Natural killer cell treated with Interleukin-12 subunit alpha and Interleukin-12 subunit beta and Interleukin-15 and Interleukin-18, amount 100 ng/mL, for 72 hours (primary cell): Measurements from ENCODE around the gene RAD9B. TPM values are rescaled to one million over a fixed set of nuclear protein-coding genes. Genes with fewer than 3 reads are reported as not detected.
"Not testable (repeated sequence)": the region's sequence is repeated elsewhere in the genome, so short reads cannot be mapped to it uniquely, and the experiment has no call there.

Source experiments
- ATAC-seq, 2 donors: fragments of 150-1000 bp; cut with Tn5 transposase in 1 of 2; sonication (Bioruptor Pico), chemical (Tn5 transposase) in 1 of 2; 2 replicates each; pipeline ENCODE4 v1.10.0; 2021
- DNase-seq: peaks from one replicate; pipeline ENCODE4 v3.0.0; 2022; ENCODE audit warnings: low spot score
- H3K27ac Mint-ChIP-seq, 2 donors: 1 replicate in 1 of 2; 2 replicates in 1 of 2; pipeline ENCODE4 v1.8.0; 2022; ENCODE audit warnings: mixed read lengths in 2 of 2, mild to moderate bottlenecking in 1 of 2, moderate library complexity in 1 of 2
- H3K27me3 Mint-ChIP-seq, 2 donors: 1 replicate in 1 of 2; 2 replicates in 1 of 2; pipeline ENCODE4 v1.8.0; 2022; ENCODE audit warnings: mixed read lengths in 2 of 2
- H3K36me3 Mint-ChIP-seq: one replicate; pipeline ENCODE4 v1.8.0; 2022; ENCODE audit warnings: mixed read lengths
- H3K4me1 Mint-ChIP-seq, 2 donors: 1 replicate in 1 of 2; 2 replicates in 1 of 2; pipeline ENCODE4 v1.8.0; 2022; ENCODE audit warnings: low read depth in 2 of 2, mixed read lengths in 2 of 2, mild to moderate bottlenecking in 1 of 2
- H3K4me3 Mint-ChIP-seq: one replicate; pipeline ENCODE4 v1.8.0; 2022; ENCODE audit warnings: mixed read lengths
- H3K9me3 Mint-ChIP-seq: 2 replicates; pipeline ENCODE4 v1.8.0; 2022; ENCODE audit warnings: mixed read lengths
- total RNA-seq, 2 donors: library from RNA; stranded (reverse); gene quantifications; one replicate each; pipeline ENCODE4 v1.2.3, GENCODE V29; 2022

Gene RAD9B
- total RNA-seq, 2 donors from 2014 or later, result 0.45 to 0.62 TPM

- ATAC-seq, result no peak
- peak overlapping the region; percentile 90 to 94 for H3K27ac Mint-ChIP-seq
Observed at GRCh38 chr12:110503432-110503831, 1.3 kb downstream of the RAD9B start.

GRCh38 chr12:110505332-110505731 is 3.2 kb downstream of the RAD9B start:
- H3K4me1 Mint-ChIP-seq, result peaks cover 10 to 14% of the 10 kb centered on the region in 2 donors

More at GRCh38 chr12:110503432-110503831, 1.3 kb downstream of the RAD9B start:
- H3K27me3 Mint-ChIP-seq, result no peaks in the 10 kb centered on the region
- no peaks in the 10 kb centered on the region for H3K9me3 Mint-ChIP-seq
- peaks cover 17 to 25% of the 10 kb centered on the region in 2 donors for H3K4me1 Mint-ChIP-seq
- no peak overlapping the region for H3K4me3 Mint-ChIP-seq
- H3K36me3 Mint-ChIP-seq, result peaks cover 10% of the 10 kb centered on the region
- no peak for DNase-seq

GRCh38 chr12:110508071-110508586 is 6.0 kb downstream of the RAD9B start:
- Mint-ChIP-seq H3K9me3 (no peaks in the 10 kb centered on the region), H3K4me1 (no peaks in the 10 kb centered on the region), H3K4me3 (no peak overlapping the region), H3K27me3 (no peaks in the 10 kb centered on the region), H3K27ac (no peak overlapping the region), H3K36me3 (no peaks in the 10 kb centered on the region)
- ATAC-seq (no peak), DNase-seq (no peak)

More at GRCh38 chr12:110505332-110505731, 3.2 kb downstream of the RAD9B start:
- Mint-ChIP-seq H3K27me3 (no peaks in the 10 kb centered on the region), H3K36me3 (peaks cover 6% of the 10 kb centered on the region), H3K27ac (no peak overlapping the region), H3K4me3 (no peak overlapping the region), H3K9me3 (no peaks in the 10 kb centered on the region)
- ATAC-seq (no peak), DNase-seq (no peak)

- H3K27ac Mint-ChIP-seq, result no peak overlapping the region
- H3K4me1 Mint-ChIP-seq, result no peaks in the 10 kb centered on the region
- no peaks in the 10 kb centered on the region for H3K36me3 Mint-ChIP-seq
- peaks cover 0 to 2% of the 10 kb centered on the region in 2 donors for H3K27me3 Mint-ChIP-seq
- ATAC-seq, result no peak
- H3K9me3 Mint-ChIP-seq, result no peaks in the 10 kb centered on the region
- no peak for DNase-seq
- no peak overlapping the region for H3K4me3 Mint-ChIP-seq
Observed at GRCh38 chr12:110513842-110514241, 11.7 kb downstream of the RAD9B start.

- no peak for ATAC-seq
- H3K36me3 Mint-ChIP-seq, result no peaks in the 10 kb centered on the region
- no peaks in the 10 kb centered on the region for H3K4me1 Mint-ChIP-seq
- H3K27ac Mint-ChIP-seq, result no peak overlapping the region
- H3K4me3 Mint-ChIP-seq, result no peak overlapping the region
- H3K27me3 Mint-ChIP-seq, result peaks cover 0 to 2% of the 10 kb centered on the region in 2 donors
- no peaks in the 10 kb centered on the region for H3K9me3 Mint-ChIP-seq
- DNase-seq, result no peak
Observed at GRCh38 chr12:110514363-110514762, 12.2 kb downstream of the RAD9B start.

GRCh38 chr12:110516995-110517394 is 14.9 kb downstream of the RAD9B start:
- DNase-seq, result no peak
- no peaks in the 10 kb centered on the region for H3K9me3 Mint-ChIP-seq
- H3K4me1 Mint-ChIP-seq, result no peaks in the 10 kb centered on the region
- no peak for ATAC-seq
- H3K27ac Mint-ChIP-seq, result no peak overlapping the region
- no peaks in the 10 kb centered on the region for H3K36me3 Mint-ChIP-seq
- H3K4me3 Mint-ChIP-seq, result no peak overlapping the region
- H3K27me3 Mint-ChIP-seq, result peaks cover 0 to 2% of the 10 kb centered on the region in 2 donors

GRCh38 chr12:110518014-110518413 is 15.9 kb downstream of the RAD9B start:
- not testable (repeated sequence) for H3K27ac Mint-ChIP-seq, DNase-seq, H3K4me3 Mint-ChIP-seq, H3K9me3 Mint-ChIP-seq, ATAC-seq, H3K36me3 Mint-ChIP-seq, H3K4me1 Mint-ChIP-seq, H3K27me3 Mint-ChIP-seq

- ATAC-seq, result peak in 1 of 2 donors; percentile 58
- not testable (repeated sequence) for H3K9me3 Mint-ChIP-seq, H3K27me3 Mint-ChIP-seq, H3K27ac Mint-ChIP-seq, H3K4me3 Mint-ChIP-seq, H3K36me3 Mint-ChIP-seq, DNase-seq, H3K4me1 Mint-ChIP-seq
Observed at GRCh38 chr12:110520876-110521712, 19.0 kb downstream of the RAD9B start.

GRCh38 chr12:110528277-110528839 is 26.2 kb downstream of the RAD9B start:
- no peak overlapping the region for H3K4me3 Mint-ChIP-seq
- no peaks in the 10 kb centered on the region for H3K27me3 Mint-ChIP-seq
- ATAC-seq (no peak), DNase-seq (no peak)
- no peaks in the 10 kb centered on the region for H3K36me3 Mint-ChIP-seq
- no peaks in the 10 kb centered on the region for H3K9me3 Mint-ChIP-seq
- H3K27ac Mint-ChIP-seq, result peak overlapping the region in 1 of 2 donors; percentile 20
- H3K4me1 Mint-ChIP-seq, result peaks cover 9 to 11% of the 10 kb centered on the region in 2 donors

GRCh38 chr12:110530511-110530910 is 28.4 kb downstream of the RAD9B start:
- DNase-seq, result no peak
- H3K27ac Mint-ChIP-seq, result no peak overlapping the region
- H3K36me3 Mint-ChIP-seq, result no peaks in the 10 kb centered on the region
- no peaks in the 10 kb centered on the region for H3K27me3 Mint-ChIP-seq
- H3K4me1 Mint-ChIP-seq, result peaks cover 9 to 11% of the 10 kb centered on the region in 2 donors
- H3K9me3 Mint-ChIP-seq, result no peaks in the 10 kb centered on the region
- ATAC-seq, result no peak
- H3K4me3 Mint-ChIP-seq, result no peak overlapping the region

- Mint-ChIP-seq H3K27me3 (no peaks in the 10 kb centered on the region), H3K4me3 (no peak overlapping the region), H3K9me3 (no peaks in the 10 kb centered on the region), H3K4me1 (peaks cover 11 to 15% of the 10 kb centered on the region in 2 donors), H3K36me3 (peaks cover 6% of the 10 kb centered on the region), H3K27ac (peak overlapping the region in 1 of 2 donors; percentile 31)
- DNase-seq, result no peak
- ATAC-seq, result peak in 1 of 2 donors; percentile 66
Observed at GRCh38 chr12:110531741-110532333, 29.7 kb downstream of the RAD9B start.

- H3K4me3 Mint-ChIP-seq, result no peak overlapping the region
- H3K27me3 Mint-ChIP-seq, result no peaks in the 10 kb centered on the region
- H3K36me3 Mint-ChIP-seq, result peaks cover 6% of the 10 kb centered on the region
- ATAC-seq (no peak), DNase-seq (no peak)
- H3K27ac Mint-ChIP-seq, result no peak overlapping the region
- H3K9me3 Mint-ChIP-seq, result no peaks in the 10 kb centered on the region
- peaks cover 11 to 16% of the 10 kb centered on the region in 2 donors for H3K4me1 Mint-ChIP-seq
Observed at GRCh38 chr12:110532644-110533043, 30.5 kb downstream of the RAD9B start.

- ATAC-seq, result no peak
- H3K4me1 Mint-ChIP-seq, result peaks cover 16 to 17% of the 10 kb centered on the region in 2 donors
- no peaks in the 10 kb centered on the region for H3K27me3 Mint-ChIP-seq
- H3K27ac Mint-ChIP-seq, result no peak overlapping the region
- H3K4me3 Mint-ChIP-seq, result no peak overlapping the region
- peaks cover 8% of the 10 kb centered on the region for H3K36me3 Mint-ChIP-seq
- no peaks in the 10 kb centered on the region for H3K9me3 Mint-ChIP-seq
- no peak for DNase-seq
Observed at GRCh38 chr12:110533607-110534006, 31.5 kb downstream of the RAD9B start.

- Mint-ChIP-seq H3K4me3 (no peak overlapping the region), H3K27ac (no peak overlapping the region), H3K9me3 (no peaks in the 10 kb centered on the region), H3K4me1 (peaks cover 17% of the 10 kb centered on the region in 2 donors), H3K36me3 (peaks cover 13% of the 10 kb centered on the region), H3K27me3 (no peaks in the 10 kb centered on the region)
- DNase-seq (no peak), ATAC-seq (no peak)
Observed at GRCh38 chr12:110534811-110535210, 32.7 kb downstream of the RAD9B start.
